ENCODE measurements around the gene CRYGN. TPM values are rescaled to one million over a fixed set of nuclear protein-coding genes. Genes with fewer than 3 reads are reported as not detected.

Gene CRYGN
- total and polyA plus RNA-seq, 2 donors (not counting 1 experiment from before 2014, with no cell fraction given): 0.07 to 0.50 TPM

GRCh38 chr7:151452680-151453325 is 12.9 kb upstream of the CRYGN start:
- no peaks in the 10 kb centered on the region for H3K36me3 ChIP-seq (ENCODE audit: control insufficient read depth, insufficient read depth, low read length)
- H3K27me3 ChIP-seq (ENCODE audit: control insufficient read depth, insufficient read depth, low read length): no peaks in the 10 kb centered on the region
- no peaks in the 10 kb centered on the region for H3K79me2 ChIP-seq (ENCODE audit: control insufficient read depth, insufficient read depth, low read length)
- no peak for DNase-seq (ENCODE audit: low read depth in 2 of 2)
- TF ChIP-seq EZH2 (IDR thresholded peaks at IDR 0.05; ENCODE audit: low read length, missing control alignments) (no peak), CTCF (conservative IDR thresholded peaks at IDR 0.05 in 1 of 2, IDR thresholded peaks at IDR 0.05 in 1 of 2; ENCODE audit: low read depth in 1 of 2, low read length in 2 of 2) (no peak)
- no peak overlapping the region for H3K27ac ChIP-seq (ENCODE audit: insufficient read depth, low read length)
- H3K4me2 ChIP-seq (ENCODE audit: extremely low read depth, insufficient read depth, low read length): no peak overlapping the region
- no peaks in the 10 kb centered on the region for H3K4me1 ChIP-seq (ENCODE audit: control insufficient read depth, extremely low read depth, insufficient read depth, low read length)
- no peak overlapping the region for H2AFZ ChIP-seq (ENCODE audit: low read length)
- H3K9ac ChIP-seq (ENCODE audit: insufficient read depth, low read length): no peak overlapping the region
- no peak overlapping the region for H3K4me3 ChIP-seq (replicated peaks in 1 of 4; ENCODE audit: control extremely low read depth in 1 of 4, insufficient read depth in 1 of 4, low read depth in 3 of 4, low read length in 4 of 4)
- H3K9me3 ChIP-seq (ENCODE audit: control insufficient read depth, insufficient read depth, low read depth, low read length): no peaks in the 10 kb centered on the region
- no peaks in the 10 kb centered on the region for H4K20me1 ChIP-seq (ENCODE audit: control insufficient read depth, extremely low read depth, insufficient read depth, low read length)

- TF ChIP-seq CTCF (conservative IDR thresholded peaks at IDR 0.05 in 1 of 2, IDR thresholded peaks at IDR 0.05 in 1 of 2; ENCODE audit: low read depth in 1 of 2, low read length in 2 of 2) (no peak), EZH2 (IDR thresholded peaks at IDR 0.05; ENCODE audit: low read length, missing control alignments) (no peak)
- H2AFZ ChIP-seq (ENCODE audit: low read length): no peak overlapping the region
- H3K4me1 ChIP-seq (ENCODE audit: control insufficient read depth, extremely low read depth, insufficient read depth, low read length): no peaks in the 10 kb centered on the region
- no peaks in the 10 kb centered on the region for H3K79me2 ChIP-seq (ENCODE audit: control insufficient read depth, insufficient read depth, low read length)
- H3K27me3 ChIP-seq (ENCODE audit: control insufficient read depth, insufficient read depth, low read length): no peaks in the 10 kb centered on the region
- H3K27ac ChIP-seq (ENCODE audit: insufficient read depth, low read length): no peak overlapping the region
- no peak overlapping the region for H3K9ac ChIP-seq (ENCODE audit: insufficient read depth, low read length)
- H3K4me2 ChIP-seq (ENCODE audit: extremely low read depth, insufficient read depth, low read length): no peak overlapping the region
- no peaks in the 10 kb centered on the region for H3K9me3 ChIP-seq (ENCODE audit: control insufficient read depth, insufficient read depth, low read depth, low read length)
- no peak for DNase-seq (ENCODE audit: low read depth in 2 of 2)
- no peaks in the 10 kb centered on the region for H3K36me3 ChIP-seq (ENCODE audit: control insufficient read depth, insufficient read depth, low read length)
- no peaks in the 10 kb centered on the region for H4K20me1 ChIP-seq (ENCODE audit: control insufficient read depth, extremely low read depth, insufficient read depth, low read length)
- no peak overlapping the region for H3K4me3 ChIP-seq (replicated peaks in 1 of 4; ENCODE audit: control extremely low read depth in 1 of 4, insufficient read depth in 1 of 4, low read depth in 3 of 4, low read length in 4 of 4)
Measured at GRCh38 chr7:151451626-151452571, 12.0 kb upstream of the CRYGN start.

GRCh38 chr7:151451156-151451555 is 11.2 kb upstream of the CRYGN start:
- Histone ChIP-seq H4K20me1 (ENCODE audit: control insufficient read depth, extremely low read depth, insufficient read depth, low read length) (no peaks in the 10 kb centered on the region), H3K4me3 (replicated peaks in 1 of 4; ENCODE audit: control extremely low read depth in 1 of 4, insufficient read depth in 1 of 4, low read depth in 3 of 4, low read length in 4 of 4) (no peak overlapping the region), H3K36me3 (ENCODE audit: control insufficient read depth, insufficient read depth, low read length) (no peaks in the 10 kb centered on the region)

More at GRCh38 chr7:151451156-151451555, 11.2 kb upstream of the CRYGN start:
- no peaks in the 10 kb centered on the region for H3K79me2 ChIP-seq (ENCODE audit: control insufficient read depth, insufficient read depth, low read length)
- H3K9me3 ChIP-seq (ENCODE audit: control insufficient read depth, insufficient read depth, low read depth, low read length): no peaks in the 10 kb centered on the region
- H3K4me1 ChIP-seq (ENCODE audit: control insufficient read depth, extremely low read depth, insufficient read depth, low read length): no peaks in the 10 kb centered on the region
- no peak overlapping the region for H3K27ac ChIP-seq (ENCODE audit: insufficient read depth, low read length)
- no peaks in the 10 kb centered on the region for H3K27me3 ChIP-seq (ENCODE audit: control insufficient read depth, insufficient read depth, low read length)
- DNase-seq (ENCODE audit: low read depth in 2 of 2): no peak
- TF ChIP-seq EZH2 (IDR thresholded peaks at IDR 0.05; ENCODE audit: low read length, missing control alignments) (no peak), CTCF (conservative IDR thresholded peaks at IDR 0.05 in 1 of 2, IDR thresholded peaks at IDR 0.05 in 1 of 2; ENCODE audit: low read depth in 1 of 2, low read length in 2 of 2) (no peak)
- H3K4me2 ChIP-seq (ENCODE audit: extremely low read depth, insufficient read depth, low read length): no peak overlapping the region
- no peak overlapping the region for H3K9ac ChIP-seq (ENCODE audit: insufficient read depth, low read length)
- H2AFZ ChIP-seq (ENCODE audit: low read length): no peak overlapping the region
